ENCODE data around the gene COL9A3.

- TF ChIP-seq POLR2AphosphoS5 (IDR thresholded peaks at IDR 0.05) (no peak), CTCF (IDR thresholded peaks at IDR 0.05; ENCODE audit: poor library complexity, severe bottlenecking) (no peak), REST (IDR thresholded peaks at IDR 0.05; ENCODE audit: borderline replicate concordance) (no peak), TAF1 (IDR thresholded peaks at IDR 0.05; ENCODE audit: low read depth) (no peak), EZH2 (IDR thresholded peaks at IDR 0.05; ENCODE audit: borderline replicate concordance, insufficient read depth, low read length, poor library complexity, severe bottlenecking) (no peak), RAD21 (conservative IDR thresholded peaks at IDR 0.05) (no peak), MXI1 (conservative IDR thresholded peaks at IDR 0.05; ENCODE audit: poor library complexity, severe bottlenecking) (no peak), EP300 (conservative IDR thresholded peaks at IDR 0.05; ENCODE audit: poor library complexity, severe bottlenecking) (no peak), SMC3 (conservative IDR thresholded peaks at IDR 0.05; ENCODE audit: poor library complexity) (no peak)
These were observed 44.7 kb upstream of the COL9A3 start for GRCh38 chr20:62772103-62772611.

All from neural cell (in vitro differentiated cells).